Measurements from ENCODE around the gene PCCB.

The PCCB gene

GRCh38 chr3:136311968-136312367, 61.8 kb downstream of the PCCB start:
- TF ChIP-seq CTCF (IDR thresholded peaks at IDR 0.05; ENCODE audit: low read depth, low read length) = no peak
- H3K4me3 ChIP-seq (ENCODE audit: low read depth, low read length) = no peak overlapping the region

- no peak overlapping the region for H3K4me3 ChIP-seq (ENCODE audit: low read depth, low read length)
- no peak for TF ChIP-seq CTCF (IDR thresholded peaks at IDR 0.05; ENCODE audit: low read depth, low read length)
Measured at GRCh38 chr3:136326316-136326715, 76.2 kb downstream of the PCCB start.

GRCh38 chr3:136327671-136328070, 77.5 kb downstream of the PCCB start:
- H3K4me3 ChIP-seq (ENCODE audit: low read depth, low read length) = no peak overlapping the region
- no peak for TF ChIP-seq CTCF (IDR thresholded peaks at IDR 0.05; ENCODE audit: low read depth, low read length)

- no peak for TF ChIP-seq CTCF (IDR thresholded peaks at IDR 0.05; ENCODE audit: low read depth, low read length)
- no peak overlapping the region for H3K4me3 ChIP-seq (ENCODE audit: low read depth, low read length)
Measured at GRCh38 chr3:136329593-136329992, 79.5 kb downstream of the PCCB start.

- H3K4me3 ChIP-seq (ENCODE audit: low read depth, low read length) = no peak overlapping the region
- TF ChIP-seq CTCF (IDR thresholded peaks at IDR 0.05; ENCODE audit: low read depth, low read length) = no peak
Measured at GRCh38 chr3:136330900-136331299, 80.8 kb downstream of the PCCB start.

GRCh38 chr3:136332302-136332701, 82.2 kb downstream of the PCCB start:
- no peak overlapping the region for H3K4me3 ChIP-seq (ENCODE audit: low read depth, low read length)
- TF ChIP-seq CTCF (IDR thresholded peaks at IDR 0.05; ENCODE audit: low read depth, low read length) = no peak

GRCh38 chr3:136332776-136333175, 82.6 kb downstream of the PCCB start:
- TF ChIP-seq CTCF (IDR thresholded peaks at IDR 0.05; ENCODE audit: low read depth, low read length) = no peak
- H3K4me3 ChIP-seq (ENCODE audit: low read depth, low read length) = no peak overlapping the region

All from WI38 (cell line).